GM12878 (cell line): ENCODE data around the gene TBC1D8.

Experiments used
- CEBPB ChIP-seq, 2 experiments: fragments of 150-350 bp in 1 of 2; IDR thresholded peaks; 2 replicates each; pipeline ENCODE4 v1.6.1; 2012 to 2014; ENCODE audit warnings: low read depth in 2 of 2, low read length in 2 of 2, borderline replicate concordance in 1 of 2, inconsistent platforms in 1 of 2
- CHD2 ChIP-seq: IDR thresholded peaks from 2 replicates; pipeline ENCODE4 v1.6.1; 2011; ENCODE audit warnings: low read depth, low read length, improper control_type of control experiment, borderline replicate concordance
- EP300 ChIP-seq, 2 experiments: fragments of 150-350 bp in 1 of 2; IDR thresholded peaks; 2 replicates each; pipeline ENCODE4 v1.6.1; 2011 to 2012; ENCODE audit warnings: low read depth in 2 of 2, low read length in 2 of 2, borderline replicate concordance in 1 of 2, improper control_type of control experiment in 1 of 2, inconsistent platforms in 1 of 2; ENCODE audit not compliant: control insufficient read depth in 1 of 2
- ETV6 ChIP-seq, 2 experiments: fragments of 450-650 bp in 1 of 2; IDR thresholded peaks in 1 of 2; conservative IDR thresholded peaks in 1 of 2; 2 replicates each; pipeline ENCODE4 v1.6.1; 2014; ENCODE audit warnings: antibody characterized with exemption in 1 of 2, borderline replicate concordance in 1 of 2, low read depth in 1 of 2, mild to moderate bottlenecking in 1 of 2, moderate library complexity in 1 of 2
- EZH2 ChIP-seq: IDR thresholded peaks from 2 replicates; pipeline ENCODE4 v1.6.1; 2012; ENCODE audit warnings: low read depth, mild to moderate bottlenecking, control low read depth, inconsistent platforms, low read length, borderline replicate concordance; ENCODE audit not compliant: control insufficient read depth
- NR2C1 ChIP-seq: fragments of 450-650 bp; IDR thresholded peaks from 2 replicates; pipeline ENCODE4 v1.6.1; 2017; ENCODE audit warnings: antibody characterized with exemption, mild to moderate bottlenecking, moderate library complexity
- POLR2A ChIP-seq: IDR thresholded peaks from 2 replicates; pipeline ENCODE4 v1.6.1; 2011; ENCODE audit warnings: low read depth, mild to moderate bottlenecking, low read length
- POLR2AphosphoS5 ChIP-seq: IDR thresholded peaks from 2 replicates; pipeline ENCODE4 v1.6.1; 2011; ENCODE audit warnings: mild to moderate bottlenecking, low read length, inconsistent platforms
- TAF1 ChIP-seq: IDR thresholded peaks from 2 replicates; pipeline ENCODE4 v1.6.1; 2011; ENCODE audit warnings: mild to moderate bottlenecking, low read depth, low read length, borderline replicate concordance
- TARDBP ChIP-seq: IDR thresholded peaks from 2 replicates; pipeline ENCODE4 v1.6.1; 2016; ENCODE audit warnings: borderline replicate concordance
- TF ChIP-seq, protein P1 (sequence below), 3 experiments: IDR thresholded peaks in 2 of 3; conservative IDR thresholded peaks in 1 of 3; 2 replicates each; pipeline ENCODE4 v1.5.1; 2011; ENCODE audit warnings: low read depth in 3 of 3, low read length in 3 of 3, mild to moderate bottlenecking in 3 of 3, control low read depth in 2 of 3, moderate library complexity in 2 of 3, inconsistent platforms in 1 of 3, mixed read lengths in 1 of 3; ENCODE audit not compliant: control insufficient read depth in 2 of 3, insufficient read depth in 1 of 3; ENCODE audit errors: extremely low read depth in 1 of 3
- TF ChIP-seq, protein P2 (sequence below): fragments of 150-350 bp; IDR thresholded peaks from 2 replicates; pipeline ENCODE4 v1.6.1; 2016; ENCODE audit warnings: low read depth, low read length
- TF ChIP-seq, protein P3 (sequence below): IDR thresholded peaks from 2 replicates; pipeline ENCODE4 v1.6.1; 2012; ENCODE audit warnings: low read depth, low read length, improper control_type of control experiment
- TF ChIP-seq, protein P4 (sequence below): fragments of 450-650 bp; IDR thresholded peaks from 2 replicates; pipeline ENCODE4 v1.6.1; 2014; ENCODE audit warnings: mild to moderate bottlenecking

DNA sequence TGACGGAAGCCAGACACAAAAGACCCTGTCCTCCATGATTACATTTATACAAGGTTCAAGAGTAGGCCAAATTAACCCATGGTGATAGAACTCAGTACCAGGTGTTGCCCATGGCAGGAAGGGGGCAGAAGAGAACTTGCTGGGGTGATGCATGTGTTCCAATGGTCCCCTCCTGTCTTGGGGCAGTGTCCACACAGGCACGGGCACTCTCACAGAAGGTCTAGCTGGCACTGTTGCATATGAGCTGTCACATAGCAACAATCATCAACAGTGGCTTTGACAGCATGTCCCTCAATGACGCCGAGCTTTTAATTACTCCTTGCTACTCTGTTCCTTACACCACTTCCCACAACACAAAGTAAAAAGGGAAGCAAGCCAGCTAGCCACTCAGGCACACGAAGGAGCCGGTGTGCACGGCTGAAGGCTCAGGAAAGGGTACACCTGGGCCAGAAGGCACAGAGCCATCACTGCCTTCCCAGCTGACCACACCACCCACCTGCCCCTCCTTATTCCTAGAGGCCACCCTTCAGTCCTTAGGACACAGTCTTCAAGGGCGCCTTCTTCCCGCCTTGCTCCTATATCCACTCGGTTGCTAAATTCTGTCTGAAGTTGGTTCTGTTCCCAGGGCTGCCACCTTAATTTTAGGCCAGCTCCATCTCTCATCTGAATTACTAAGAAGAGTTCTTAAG, 120.2 kb downstream of the TBC1D8 start:
- no peak for TF ChIP-seq EZH2
- no peak for TF ChIP-seq POLR2AphosphoS5
- TF ChIP-seq POLR2A, result no peak
- TF ChIP-seq TARDBP, result no peak
- no peak for TF ChIP-seq TAF1
- TF ChIP-seq CEBPB (IDR thresholded peaks at IDR 0.05; ENCODE audit: borderline replicate concordance in 1 of 2, low read depth in 2 of 2, low read length in 2 of 2), result no peak
- no peak for TF ChIP-seq EP300 (IDR thresholded peaks at IDR 0.05; ENCODE audit: borderline replicate concordance in 1 of 2, control insufficient read depth in 1 of 2, low read depth in 2 of 2, low read length in 2 of 2)
- TF ChIP-seq, protein P1, sequence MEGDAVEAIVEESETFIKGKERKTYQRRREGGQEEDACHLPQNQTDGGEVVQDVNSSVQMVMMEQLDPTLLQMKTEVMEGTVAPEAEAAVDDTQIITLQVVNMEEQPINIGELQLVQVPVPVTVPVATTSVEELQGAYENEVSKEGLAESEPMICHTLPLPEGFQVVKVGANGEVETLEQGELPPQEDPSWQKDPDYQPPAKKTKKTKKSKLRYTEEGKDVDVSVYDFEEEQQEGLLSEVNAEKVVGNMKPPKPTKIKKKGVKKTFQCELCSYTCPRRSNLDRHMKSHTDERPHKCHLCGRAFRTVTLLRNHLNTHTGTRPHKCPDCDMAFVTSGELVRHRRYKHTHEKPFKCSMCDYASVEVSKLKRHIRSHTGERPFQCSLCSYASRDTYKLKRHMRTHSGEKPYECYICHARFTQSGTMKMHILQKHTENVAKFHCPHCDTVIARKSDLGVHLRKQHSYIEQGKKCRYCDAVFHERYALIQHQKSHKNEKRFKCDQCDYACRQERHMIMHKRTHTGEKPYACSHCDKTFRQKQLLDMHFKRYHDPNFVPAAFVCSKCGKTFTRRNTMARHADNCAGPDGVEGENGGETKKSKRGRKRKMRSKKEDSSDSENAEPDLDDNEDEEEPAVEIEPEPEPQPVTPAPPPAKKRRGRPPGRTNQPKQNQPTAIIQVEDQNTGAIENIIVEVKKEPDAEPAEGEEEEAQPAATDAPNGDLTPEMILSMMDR (IDR thresholded peaks at IDR 0.05 in 2 of 3, conservative IDR thresholded peaks at IDR 0.05 in 1 of 3; ENCODE audit: control insufficient read depth in 2 of 3, extremely low read depth in 1 of 3, insufficient read depth in 1 of 3, low read depth in 3 of 3, low read length in 3 of 3), result no peak
- TF ChIP-seq, protein P2, sequence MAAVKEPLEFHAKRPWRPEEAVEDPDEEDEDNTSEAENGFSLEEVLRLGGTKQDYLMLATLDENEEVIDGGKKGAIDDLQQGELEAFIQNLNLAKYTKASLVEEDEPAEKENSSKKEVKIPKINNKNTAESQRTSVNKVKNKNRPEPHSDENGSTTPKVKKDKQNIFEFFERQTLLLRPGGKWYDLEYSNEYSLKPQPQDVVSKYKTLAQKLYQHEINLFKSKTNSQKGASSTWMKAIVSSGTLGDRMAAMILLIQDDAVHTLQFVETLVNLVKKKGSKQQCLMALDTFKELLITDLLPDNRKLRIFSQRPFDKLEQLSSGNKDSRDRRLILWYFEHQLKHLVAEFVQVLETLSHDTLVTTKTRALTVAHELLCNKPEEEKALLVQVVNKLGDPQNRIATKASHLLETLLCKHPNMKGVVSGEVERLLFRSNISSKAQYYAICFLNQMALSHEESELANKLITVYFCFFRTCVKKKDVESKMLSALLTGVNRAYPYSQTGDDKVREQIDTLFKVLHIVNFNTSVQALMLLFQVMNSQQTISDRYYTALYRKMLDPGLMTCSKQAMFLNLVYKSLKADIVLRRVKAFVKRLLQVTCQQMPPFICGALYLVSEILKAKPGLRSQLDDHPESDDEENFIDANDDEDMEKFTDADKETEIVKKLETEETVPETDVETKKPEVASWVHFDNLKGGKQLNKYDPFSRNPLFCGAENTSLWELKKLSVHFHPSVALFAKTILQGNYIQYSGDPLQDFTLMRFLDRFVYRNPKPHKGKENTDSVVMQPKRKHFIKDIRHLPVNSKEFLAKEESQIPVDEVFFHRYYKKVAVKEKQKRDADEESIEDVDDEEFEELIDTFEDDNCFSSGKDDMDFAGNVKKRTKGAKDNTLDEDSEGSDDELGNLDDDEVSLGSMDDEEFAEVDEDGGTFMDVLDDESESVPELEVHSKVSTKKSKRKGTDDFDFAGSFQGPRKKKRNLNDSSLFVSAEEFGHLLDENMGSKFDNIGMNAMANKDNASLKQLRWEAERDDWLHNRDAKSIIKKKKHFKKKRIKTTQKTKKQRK, result no peak
- TF ChIP-seq NR2C1, result no peak
- TF ChIP-seq ETV6 (conservative IDR thresholded peaks at IDR 0.05 in 1 of 2, IDR thresholded peaks at IDR 0.05 in 1 of 2; ENCODE audit: borderline replicate concordance in 1 of 2, low read depth in 1 of 2), result no peak
- TF ChIP-seq, protein P3, sequence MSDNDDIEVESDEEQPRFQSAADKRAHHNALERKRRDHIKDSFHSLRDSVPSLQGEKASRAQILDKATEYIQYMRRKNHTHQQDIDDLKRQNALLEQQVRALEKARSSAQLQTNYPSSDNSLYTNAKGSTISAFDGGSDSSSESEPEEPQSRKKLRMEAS, result no peak
- TF ChIP-seq, protein P4, sequence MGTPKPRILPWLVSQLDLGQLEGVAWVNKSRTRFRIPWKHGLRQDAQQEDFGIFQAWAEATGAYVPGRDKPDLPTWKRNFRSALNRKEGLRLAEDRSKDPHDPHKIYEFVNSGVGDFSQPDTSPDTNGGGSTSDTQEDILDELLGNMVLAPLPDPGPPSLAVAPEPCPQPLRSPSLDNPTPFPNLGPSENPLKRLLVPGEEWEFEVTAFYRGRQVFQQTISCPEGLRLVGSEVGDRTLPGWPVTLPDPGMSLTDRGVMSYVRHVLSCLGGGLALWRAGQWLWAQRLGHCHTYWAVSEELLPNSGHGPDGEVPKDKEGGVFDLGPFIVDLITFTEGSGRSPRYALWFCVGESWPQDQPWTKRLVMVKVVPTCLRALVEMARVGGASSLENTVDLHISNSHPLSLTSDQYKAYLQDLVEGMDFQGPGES, result no peak
- no peak for TF ChIP-seq CHD2
